NCI-H226 (cell line): ENCODE measurements around the gene PTPRN2.

ENCODE experiments used
- DNase-seq: peaks from one replicate; pipeline ENCODE4 v3.0.0-alpha.2; 2015

The PTPRN2 gene

DNA sequence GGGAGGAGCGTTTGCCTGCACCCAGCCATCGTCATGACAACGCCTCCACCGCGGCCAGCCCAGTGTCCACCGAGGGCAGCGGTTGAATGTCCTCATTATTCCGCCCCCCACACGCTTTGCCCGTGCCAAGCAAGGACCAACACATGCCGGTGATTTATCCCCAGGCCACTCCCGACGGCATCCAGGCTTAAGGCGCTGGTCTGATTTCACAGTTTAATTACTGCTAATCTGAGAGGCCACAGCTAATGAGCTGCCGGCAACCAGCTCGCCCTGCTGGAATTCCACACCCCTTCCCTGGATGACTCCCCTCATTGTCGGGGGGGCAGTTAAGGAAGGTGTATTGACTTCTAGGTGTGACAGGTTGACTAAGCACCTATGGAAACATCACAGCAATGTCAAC lies 818.5 kb downstream of the PTPRN2 start:
- DNase-seq, result no peak

DNA sequence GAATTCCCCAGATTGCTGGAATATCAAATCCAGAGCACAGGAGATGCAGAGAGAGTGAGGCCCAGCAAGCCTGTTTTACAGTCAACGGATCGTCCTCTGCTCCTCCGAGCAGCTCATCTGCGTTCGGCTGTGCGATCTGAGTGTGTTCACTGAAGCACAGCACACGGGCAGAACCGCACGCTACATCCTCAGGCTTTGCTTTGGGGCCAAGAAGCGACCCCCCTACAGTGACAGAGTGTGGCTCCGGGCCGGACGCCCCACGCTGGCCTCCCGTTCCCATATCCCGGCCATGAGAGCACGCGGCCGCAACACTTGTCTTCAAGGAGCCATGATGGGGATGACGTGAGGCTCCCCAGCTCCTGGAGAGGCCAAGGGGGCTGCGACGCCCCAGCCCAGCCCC lies 819.4 kb downstream of the PTPRN2 start:
- no peak for DNase-seq

DNA sequence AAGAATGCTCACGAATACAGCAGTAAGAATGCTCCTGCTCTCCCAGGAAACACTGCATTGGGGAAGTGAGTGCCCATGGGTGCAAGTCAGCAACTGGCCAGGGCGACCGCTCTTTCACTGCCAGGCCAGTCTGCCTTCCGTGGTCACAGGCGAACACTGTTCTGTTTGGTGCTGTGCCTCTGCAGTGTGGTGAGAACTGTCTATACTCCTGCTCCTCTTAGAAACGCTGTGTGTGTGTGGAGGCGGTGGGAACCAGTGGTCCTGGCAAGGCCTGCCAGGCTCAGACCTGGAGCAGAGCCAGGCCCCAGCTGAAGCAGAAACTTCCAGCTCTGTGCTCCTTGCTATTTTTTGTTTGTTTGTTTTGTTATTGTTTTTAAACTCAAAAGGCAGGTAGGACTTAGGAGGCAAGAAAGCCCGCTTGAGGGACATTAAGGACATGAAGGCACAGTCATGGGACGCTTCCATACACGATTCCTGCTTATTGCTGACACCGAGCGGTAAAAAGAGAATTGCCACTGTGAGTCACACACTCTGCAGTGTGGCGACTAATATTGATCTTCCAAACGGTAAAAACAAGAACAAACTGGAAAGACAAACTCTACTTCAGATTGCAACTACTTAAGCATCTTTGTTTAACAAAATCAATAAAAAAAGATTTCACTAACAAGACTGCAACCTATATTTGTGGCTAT lies 820.0 kb downstream of the PTPRN2 start:
- DNase-seq, result no peak

DNA sequence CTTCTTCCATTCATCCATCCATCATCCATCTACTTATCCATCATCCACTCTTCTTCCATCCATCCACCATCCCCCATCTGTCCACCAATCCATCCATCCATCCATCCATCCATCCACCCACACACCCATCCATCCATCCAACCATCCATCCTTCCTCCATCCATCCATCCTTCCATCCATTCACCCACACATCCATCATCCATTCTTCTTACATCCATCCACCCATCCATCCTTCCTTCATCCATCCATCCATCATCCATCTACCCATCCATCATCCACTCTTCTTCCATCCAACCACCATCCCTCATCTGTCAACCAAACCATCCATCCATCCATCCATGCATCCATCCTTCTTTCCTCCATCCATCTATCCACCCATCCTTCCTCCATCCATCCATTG lies 821.5 kb downstream of the PTPRN2 start:
- DNase-seq, result no peak

DNA sequence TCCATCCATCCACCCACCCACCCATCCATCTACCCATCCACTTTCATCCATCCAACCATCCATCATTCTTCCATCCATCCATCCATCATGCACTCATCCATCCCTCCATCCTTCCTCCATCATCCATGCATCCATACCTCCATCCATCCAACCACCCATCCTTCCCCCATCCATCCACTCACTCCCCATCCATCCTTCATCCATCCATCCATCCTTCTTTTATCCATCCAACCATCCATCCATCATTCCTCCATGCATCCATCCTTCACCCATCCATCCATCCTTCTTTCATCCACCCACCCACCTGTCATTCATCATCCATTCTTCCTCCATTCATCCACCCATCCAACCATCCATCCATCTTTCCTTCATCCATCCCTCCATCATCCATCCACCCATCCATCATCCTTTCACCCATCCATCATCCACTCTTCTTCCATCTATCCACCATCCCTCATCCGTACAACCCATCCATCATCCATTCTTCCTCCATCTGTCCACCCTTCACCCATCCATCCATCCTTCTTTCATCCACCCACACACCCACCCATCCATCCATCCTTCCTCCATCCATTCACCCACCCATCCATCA lies 822.6 kb downstream of the PTPRN2 start:
- DNase-seq, result no peak

DNA sequence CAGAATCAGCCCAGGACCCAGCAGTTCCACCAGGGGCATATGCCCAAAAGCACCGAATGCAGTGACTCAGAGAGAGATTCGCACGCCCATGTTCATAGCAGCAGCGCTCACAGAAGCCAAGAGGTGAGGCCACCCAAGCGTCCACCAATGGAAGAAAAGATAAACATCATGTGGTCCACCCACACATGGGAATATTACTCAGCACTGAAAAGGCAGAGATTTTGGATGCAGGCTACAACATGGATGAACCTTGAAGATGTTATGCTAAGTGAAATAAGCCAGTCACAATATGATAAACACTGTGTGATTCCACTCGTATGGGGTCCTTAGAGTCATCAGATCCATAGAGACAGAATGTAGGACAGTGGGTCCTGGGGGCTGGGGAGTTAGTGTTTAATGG lies 823.4 kb downstream of the PTPRN2 start:
- no peak for DNase-seq

DNA sequence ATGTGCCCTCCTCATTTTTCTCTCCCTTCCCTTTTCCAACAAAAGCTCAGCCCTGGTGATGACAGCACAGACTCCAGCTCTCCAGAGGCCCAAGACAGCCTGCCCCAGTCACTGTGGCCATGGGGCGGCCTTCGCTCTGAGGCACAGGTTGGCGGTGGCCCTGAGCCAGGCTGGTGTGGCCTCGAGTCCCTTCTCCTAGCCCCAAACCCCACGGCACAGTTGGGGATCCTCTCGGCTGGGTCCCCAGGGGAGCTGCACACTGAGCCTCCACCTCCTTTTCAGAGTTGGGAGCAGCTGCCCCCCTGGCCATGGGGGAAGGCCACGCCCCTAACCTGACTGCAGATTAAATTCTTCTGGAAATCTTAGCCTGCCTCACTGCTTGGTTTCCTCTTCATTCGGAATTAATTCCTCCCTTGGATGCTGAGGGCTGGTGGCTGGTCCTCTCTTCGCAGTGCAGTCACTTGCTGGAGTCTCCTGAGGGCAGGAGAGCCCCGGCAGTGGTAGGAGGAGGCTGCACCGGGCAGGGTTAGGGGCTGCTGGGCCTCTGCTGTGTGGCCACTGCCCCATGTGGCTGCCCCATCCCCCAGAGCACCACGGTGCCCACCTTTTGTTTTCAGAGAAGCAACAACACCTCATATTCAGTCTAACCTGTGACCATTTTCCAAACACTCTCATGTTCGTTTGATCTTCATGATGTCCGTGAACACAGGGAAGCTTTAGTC lies 824.2 kb downstream of the PTPRN2 start:
- DNase-seq, result no peak

DNA sequence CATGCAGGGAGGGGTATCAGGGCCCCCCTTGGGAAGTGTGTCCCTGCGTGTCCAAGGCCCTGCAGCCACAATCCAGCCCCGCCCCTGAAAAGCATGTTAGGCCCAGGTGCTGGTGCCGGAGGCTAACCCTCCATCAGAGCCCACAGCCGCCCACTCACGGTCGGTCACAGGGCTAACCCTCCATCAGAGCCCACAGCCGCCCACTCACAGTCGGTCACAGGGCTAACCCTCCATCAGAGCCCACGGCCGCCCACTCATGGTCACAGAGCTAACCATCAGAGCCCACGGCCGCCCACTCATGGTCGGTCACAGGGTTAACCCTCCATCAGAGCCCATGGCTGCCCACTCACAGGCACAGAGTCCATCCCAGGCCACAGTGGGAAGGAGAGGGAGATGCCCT lies 824.8 kb downstream of the PTPRN2 start:
- no peak for DNase-seq

DNA sequence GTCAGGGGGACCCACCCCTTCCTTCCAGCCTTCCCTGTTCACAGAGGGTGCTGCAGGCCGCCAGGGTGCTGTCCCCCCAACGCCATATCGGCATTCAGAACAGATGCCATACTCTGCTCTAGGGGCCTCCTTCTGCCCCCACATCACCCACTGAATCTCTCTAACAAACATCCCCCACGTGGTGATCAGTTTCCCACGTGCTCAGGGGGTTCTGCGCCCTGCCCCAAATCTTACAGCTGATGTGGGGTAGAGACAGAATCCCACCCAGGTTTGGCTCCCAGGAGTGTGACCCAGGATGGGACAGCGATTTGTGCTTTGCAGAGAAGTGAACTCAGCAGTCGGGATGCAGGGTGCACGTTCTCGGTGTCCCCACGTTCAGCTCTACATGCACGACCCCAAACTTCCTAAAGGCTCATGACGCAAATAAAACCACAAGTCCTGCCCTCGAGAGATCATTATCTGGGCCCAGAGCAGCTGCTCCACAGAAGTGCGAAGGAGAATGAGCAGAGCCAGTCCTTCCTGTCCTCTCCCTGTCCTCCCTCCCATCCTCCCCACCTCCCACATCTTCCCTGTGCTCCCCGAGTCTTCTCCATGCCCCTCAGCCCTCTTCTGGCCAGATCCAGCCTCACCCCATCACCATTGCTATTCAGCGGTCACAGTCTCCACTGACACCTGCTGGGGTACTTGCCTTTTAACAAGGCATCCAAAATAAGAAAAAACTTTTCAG lies 827.5 kb downstream of the PTPRN2 start:
- DNase-seq, result no peak

DNA sequence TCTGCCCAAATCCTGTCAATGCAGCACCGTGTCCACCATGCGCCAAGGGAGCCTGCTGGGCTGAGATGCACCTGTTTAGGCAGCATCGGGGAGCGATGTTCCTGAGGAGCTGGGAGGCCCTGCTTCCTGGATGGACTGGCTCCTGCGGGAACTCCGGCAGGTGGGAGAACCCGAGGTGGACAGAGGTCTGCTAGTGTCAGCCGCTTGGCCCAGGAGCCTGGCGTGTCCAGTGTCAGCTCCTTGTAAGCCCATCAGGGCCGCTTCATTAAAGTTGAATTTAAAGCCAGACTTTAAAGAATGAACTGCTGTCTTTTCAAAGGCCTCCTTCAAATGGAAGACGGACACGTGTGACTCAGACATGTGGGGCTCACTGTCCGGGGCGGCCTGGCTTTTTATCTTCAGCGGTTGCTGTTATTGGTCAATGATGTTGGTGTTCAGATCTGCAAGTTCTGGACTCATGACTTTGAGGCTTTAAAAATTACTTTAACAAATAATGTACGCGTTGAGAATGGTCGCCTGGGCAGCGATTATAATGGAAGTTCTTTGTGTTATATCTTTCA lies 828.3 kb downstream of the PTPRN2 start:
- no peak for DNase-seq

DNA sequence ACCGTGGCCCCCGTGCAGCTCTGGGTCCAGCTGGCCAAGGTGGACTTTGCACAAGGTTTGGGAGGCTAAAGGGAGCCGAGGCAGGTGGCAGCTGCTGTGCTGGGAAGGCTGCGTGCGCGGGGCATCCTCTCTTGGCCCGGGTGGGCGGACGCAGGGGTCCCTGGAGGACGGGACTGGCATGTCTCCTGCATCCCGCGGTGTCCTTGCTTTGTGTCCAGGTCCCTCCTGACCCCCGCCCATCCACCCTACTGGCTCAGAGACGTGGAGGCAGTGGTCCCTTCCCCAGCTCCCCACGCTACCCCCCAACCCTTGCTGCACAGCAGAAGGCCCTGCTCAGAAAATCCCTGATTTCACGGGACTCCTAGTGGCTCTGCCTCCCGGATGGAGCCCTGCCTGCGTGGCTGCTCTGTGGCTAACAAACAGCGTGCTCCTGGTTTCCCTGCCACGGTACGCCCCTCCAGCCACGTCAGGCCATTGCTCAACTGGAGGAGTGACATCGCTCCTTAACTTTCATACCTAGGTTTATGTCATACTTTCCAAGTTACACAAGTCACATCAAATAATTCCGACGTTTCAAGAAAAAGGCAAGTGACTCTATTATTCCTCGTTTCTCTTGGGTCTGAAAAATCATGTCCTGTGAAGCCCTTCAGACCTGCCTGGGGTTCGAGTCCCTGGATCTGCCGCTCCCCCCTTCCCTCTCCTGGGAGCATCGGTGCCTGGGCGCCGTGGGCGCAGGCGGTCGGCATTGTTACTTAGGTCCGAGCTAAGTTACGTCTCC lies 829.0 kb downstream of the PTPRN2 start:
- no peak for DNase-seq

DNA sequence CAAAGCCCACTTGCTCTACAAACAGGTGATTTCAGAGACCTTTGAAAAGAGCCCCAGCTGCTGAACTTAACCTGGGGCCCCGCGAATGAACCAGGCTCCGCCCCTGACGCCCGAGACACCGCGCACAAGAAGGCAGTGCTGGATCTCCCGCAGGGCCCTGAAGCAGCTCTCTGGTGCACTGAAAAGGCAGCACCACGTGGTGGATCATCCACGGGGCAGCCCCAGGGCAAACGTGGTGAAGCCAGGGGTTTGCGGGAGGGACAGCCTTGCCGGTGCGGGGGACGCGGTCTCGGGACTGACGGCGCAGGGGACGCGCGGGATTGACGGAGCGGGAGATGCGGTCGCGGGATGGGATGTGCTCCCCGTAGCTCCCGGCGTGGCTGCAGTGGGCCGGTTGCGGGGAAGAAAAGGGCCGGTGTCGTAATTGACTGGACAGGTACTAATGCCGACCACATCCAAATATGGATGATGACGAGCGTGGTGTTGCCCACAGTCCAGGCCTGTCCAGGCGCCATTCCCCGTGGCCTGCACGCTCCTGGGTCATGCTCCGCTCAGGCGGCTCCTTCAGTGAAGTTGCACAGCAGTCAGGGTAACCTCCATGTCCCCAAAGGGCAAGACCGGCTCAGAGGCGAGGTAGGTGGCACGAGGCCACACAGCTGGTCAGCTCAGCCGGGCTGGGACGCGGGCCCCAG lies 829.7 kb downstream of the PTPRN2 start:
- no peak for DNase-seq

DNA sequence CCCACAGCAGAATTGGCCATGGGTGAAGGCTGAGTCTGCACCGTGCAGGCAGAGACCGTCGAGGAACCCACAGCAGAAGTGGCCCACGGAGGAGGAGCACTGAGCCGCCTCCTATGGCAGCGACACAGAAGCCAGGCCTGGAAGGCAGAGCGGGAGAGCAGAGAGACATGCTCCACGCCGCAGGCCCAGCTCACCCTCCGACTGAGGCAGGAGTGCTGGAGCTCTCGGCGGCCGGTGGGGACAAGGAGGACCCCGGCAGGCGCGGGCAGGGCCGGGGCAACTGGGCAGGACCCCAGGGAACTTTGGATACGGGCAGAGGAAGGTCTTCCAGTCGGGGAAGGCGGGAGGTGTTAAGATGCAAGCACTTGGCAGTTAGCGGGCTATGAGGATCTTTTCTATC lies 830.4 kb downstream of the PTPRN2 start:
- no peak for DNase-seq

DNA sequence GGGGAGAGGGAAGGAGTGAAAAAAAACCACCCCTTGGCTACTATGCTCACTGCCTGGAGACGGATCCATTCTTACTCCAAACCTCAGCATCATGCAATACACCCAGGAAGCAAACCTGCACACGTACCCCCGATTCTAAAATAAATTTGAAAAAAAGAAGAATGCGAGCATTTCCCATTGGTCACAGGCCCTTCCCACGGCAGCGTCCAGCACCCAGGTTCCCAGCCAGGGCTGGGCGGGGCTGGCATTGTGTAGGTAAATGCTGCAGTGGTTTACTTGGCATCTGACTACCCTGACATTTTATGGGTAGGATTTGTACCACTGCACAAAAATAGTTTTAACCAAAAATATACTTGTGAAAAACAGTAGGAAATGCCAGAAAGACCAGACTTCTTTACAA lies 831.9 kb downstream of the PTPRN2 start:
- no peak for DNase-seq

DNA sequence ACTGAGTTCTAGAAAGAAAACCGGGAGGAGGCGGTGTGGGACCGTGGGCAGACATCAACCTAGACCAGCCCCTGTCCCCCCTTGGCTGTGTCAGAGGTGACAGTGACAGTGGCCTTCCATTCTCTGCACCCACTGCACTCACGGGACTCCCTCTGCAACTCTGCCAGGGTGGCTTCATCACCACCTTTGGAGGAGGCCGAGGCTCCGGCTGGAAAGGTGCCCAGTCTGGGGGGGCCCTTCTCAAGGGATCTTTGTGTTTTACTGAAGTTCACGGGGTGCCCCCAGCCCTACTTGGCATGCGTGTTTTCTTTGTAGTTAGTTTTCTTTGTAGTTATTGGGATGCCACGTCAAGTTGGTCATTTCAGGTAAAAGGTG lies 833.2 kb downstream of the PTPRN2 start:
- DNase-seq, result no peak

DNA sequence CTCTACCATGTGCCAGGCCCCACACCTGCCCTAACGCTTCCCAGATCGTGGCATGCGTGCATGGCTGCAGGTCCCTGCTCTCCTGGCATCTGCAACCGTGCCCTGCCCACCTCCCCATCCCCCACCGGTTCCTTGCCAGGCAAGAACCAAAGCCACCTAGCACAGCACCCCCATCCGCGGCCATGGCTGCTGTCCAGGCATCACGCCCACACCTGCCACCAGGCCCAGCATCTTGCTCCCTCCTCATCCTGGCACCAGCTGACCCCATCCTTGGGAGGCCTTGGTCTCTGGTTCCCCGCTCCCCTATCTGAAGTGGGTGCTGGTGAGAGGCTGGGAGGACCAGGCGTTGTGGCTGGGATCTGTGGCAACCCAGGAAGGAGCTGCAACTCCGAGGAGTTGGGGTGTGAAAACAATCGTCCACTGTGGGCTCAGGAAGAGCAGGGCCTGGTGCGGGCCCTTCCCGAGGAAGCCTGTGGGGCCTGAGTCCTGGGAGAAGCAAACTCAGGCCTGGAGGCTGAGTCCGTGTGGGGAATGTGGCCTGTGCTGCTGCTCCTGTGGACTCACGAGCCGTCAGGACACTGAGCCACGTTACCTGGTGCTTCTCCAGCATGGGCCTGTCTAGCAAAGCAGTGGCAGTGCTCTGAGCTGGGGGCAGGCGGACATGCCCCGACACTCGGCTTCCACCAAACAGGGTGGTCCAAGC lies 833.8 kb downstream of the PTPRN2 start:
- no peak for DNase-seq

DNA sequence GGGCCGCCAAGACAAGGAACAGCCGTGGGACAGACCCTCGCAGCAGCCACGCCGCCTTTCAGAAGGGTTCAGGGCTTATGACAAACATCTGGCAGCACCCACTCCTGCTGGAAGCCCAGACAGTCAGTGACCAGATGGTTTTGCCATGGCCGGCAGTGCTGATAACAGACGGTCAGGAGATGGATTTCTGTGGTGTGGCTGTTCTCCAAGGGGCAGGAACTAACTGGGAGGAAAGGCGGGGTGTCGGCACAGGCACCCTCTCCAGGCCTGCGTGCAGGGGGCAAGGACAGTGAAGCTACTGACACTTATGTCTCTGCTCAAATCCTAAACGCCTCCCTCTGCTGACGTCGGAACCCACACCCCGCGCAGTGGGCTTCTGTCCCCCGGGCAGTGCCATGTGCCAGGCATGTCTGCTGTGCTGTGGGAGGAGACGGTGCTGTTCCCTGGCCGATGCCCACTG lies 834.8 kb downstream of the PTPRN2 start:
- DNase-seq, result no peak

DNA sequence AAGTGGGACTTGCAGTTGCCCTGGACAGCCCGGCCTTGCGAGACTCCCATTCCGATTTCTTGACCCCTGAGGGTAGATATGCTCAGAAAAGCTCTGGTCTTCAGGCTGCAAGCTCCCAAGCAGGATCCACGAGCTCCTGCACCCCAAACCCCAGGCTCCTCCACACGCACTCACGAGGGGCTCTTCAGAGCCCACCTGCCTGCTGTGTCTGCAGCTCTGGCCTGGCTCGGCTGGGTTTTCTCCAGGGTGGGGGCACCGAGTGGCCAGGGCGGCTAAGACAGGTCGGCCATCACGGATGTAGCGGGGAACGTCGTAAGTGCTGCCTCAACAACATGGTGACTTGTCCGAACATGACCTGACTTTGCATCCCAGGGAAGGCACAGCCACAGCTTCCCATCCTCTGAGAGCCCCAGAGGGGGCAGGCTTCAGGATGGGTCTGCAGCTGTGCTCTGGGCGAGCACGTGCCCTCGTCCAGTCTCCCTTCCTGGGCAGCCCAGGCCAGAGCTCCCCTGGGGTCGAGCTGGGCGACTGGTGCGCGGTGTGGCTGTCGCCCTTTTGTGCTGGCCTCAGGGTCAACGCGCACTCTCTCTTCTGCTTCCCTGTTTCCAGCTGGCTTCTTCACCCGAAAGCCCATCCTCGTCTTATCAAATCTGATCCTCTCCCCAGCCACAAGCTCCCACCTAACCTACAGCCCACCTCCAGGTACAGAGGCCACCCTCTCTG lies 835.5 kb downstream of the PTPRN2 start:
- no peak for DNase-seq

DNA sequence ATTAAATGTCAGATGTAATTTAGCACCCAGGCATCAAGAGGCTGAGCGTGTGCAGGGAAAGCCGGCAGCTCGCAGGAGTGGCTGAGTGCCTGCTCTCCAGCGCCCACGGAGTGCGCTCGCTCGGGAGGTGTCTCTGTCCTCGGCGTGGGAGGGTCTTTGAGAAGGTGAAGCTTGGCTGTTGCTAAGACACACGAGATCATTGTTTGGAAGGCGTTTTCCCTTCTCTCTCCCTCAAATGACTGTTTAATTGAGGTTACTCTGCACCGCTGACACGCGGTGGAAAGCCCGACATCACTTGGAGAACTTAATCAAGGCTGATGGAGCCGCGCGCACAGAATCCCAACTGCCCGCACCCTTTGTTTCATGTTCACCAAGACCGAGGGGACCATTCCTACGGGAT lies 836.2 kb downstream of the PTPRN2 start:
- DNase-seq, result no peak

DNA sequence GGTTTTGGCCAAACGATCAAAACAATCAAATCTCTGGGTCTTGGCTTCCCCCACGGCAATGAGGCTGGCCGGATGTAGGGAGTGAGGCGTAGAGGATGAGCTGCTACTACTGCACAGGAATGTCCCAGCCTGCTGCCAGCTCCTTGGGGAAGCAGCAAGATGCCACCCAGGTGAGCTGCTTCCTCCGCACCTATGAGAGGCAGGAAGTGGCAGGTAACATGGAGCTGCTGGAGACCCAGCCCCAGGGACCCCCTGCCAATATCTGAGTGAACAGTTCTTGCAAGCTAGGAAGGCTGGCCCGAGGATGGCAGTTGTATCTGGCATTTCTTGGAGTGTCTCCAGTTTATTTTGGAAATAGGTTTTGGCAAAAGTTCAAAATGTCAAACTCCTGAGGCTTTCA lies 837.3 kb downstream of the PTPRN2 start:
- no peak for DNase-seq
